Activated T-helper 17 cell treated with anti-CD3 and anti-CD28 coated beads, Interleukin-2, amount 50 U/mL, for 72 hours (primary cell): ENCODE data around the gene CCDC149. TPM values are rescaled to one million over a fixed set of nuclear protein-coding genes. Genes with fewer than 3 reads are reported as not detected.

ENCODE experiments used
- ATAC-seq: fragments of 150-1000 bp; cut with Tn5 transposase; replicated peaks from 2 replicates; pipeline ENCODE4 v1.10.0; 2021; ENCODE audit warnings: mild to moderate bottlenecking, moderate library complexity
- H3K27ac Mint-ChIP-seq: one replicate; pipeline ENCODE4 v1.8.0; 2022; ENCODE audit warnings: mixed read lengths
- H3K27me3 Mint-ChIP-seq: one replicate; pipeline ENCODE4 v1.8.0; 2022; ENCODE audit warnings: mixed read lengths
- H3K36me3 Mint-ChIP-seq: one replicate; pipeline ENCODE4 v1.8.0; 2022; ENCODE audit warnings: low read depth, mild to moderate bottlenecking, mixed read lengths
- H3K4me1 Mint-ChIP-seq: one replicate; pipeline ENCODE4 v1.8.0; 2022; ENCODE audit warnings: mixed read lengths
- H3K4me3 Mint-ChIP-seq: one replicate; pipeline ENCODE4 v1.8.0; 2022; ENCODE audit warnings: mild to moderate bottlenecking, mixed read lengths
- H3K9me3 Mint-ChIP-seq: one replicate; pipeline ENCODE4 v1.8.0; 2022; ENCODE audit warnings: mixed read lengths
- total RNA-seq, 2 donors: library from RNA; stranded (reverse); gene quantifications; one replicate each; pipeline ENCODE4 v1.2.3, GENCODE V29; 2022

Gene CCDC149
- total RNA-seq, 2 donors from 2014 or later = not detected

DNA sequence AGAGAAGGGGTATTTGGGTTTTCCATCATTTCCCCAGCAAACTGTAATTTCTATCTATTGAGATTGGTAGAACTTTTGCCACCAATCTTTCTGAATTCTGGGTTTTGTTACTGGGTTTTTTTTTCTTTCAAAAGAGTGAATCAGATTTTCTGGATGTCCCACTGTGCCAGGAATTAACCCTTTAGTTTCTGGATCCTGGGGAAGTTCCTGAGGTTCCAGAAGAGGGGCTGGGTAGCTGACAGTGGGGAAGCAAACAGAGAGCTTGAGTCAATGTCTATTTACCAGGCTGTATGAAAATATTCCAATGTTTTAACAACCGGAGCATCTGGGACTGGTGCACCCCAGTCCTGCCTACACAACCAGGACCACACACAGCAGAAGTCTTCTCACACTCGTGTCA lies 143.3 kb downstream of the CCDC149 start:
- no peak overlapping the region for H3K27ac Mint-ChIP-seq
- no peak overlapping the region for H3K4me3 Mint-ChIP-seq

DNA sequence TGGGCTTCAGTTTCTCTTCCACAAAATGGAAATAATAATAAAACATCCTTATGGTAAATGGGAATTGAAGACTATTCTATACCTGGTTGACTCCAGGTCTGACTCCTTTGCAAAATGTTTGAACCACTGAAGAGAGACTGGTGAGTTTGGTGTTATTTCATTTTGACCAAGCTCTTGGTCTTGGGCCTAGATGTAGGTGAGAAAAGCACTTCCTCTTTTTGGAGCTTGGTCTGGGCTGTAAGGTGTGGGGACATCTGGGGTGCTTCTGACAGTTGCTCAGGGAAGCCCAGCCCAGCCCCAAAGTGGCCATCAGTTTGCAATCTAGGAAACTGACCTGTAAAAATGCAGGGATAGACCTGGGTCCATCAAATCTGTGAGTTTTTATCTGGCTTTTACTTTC lies 144.2 kb downstream of the CCDC149 start:
- no peaks in the 10 kb centered on the region for H3K4me1 Mint-ChIP-seq

More for the DNA sequence above, 143.3 kb downstream of the CCDC149 start:
- ATAC-seq = no peak
- H3K36me3 Mint-ChIP-seq = no peaks in the 10 kb centered on the region
- H3K4me1 Mint-ChIP-seq = no peaks in the 10 kb centered on the region
- H3K9me3 Mint-ChIP-seq = no peaks in the 10 kb centered on the region
- H3K27me3 Mint-ChIP-seq = no peaks in the 10 kb centered on the region

DNA sequence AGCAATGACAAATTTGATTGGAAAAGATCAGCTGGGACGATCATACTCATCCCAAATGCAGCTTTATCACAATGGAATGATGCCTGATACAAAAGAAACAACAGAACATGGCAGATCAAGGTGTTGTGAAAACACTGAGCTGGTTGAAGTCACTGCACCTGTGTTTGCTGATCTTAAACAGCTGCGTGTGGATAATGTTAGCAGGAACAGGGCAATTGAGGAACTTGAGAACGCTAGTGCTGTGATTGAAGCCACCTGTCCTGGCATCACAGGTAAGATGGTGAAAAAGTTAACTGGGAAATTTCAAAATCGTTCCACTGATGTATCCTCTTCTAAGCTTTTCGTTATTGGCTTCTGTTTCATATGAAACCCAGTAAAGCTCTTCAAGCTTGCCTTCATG lies 144.8 kb downstream of the CCDC149 start:
- Mint-ChIP-seq H3K36me3 (no peaks in the 10 kb centered on the region), H3K27me3 (no peaks in the 10 kb centered on the region), H3K27ac (no peak overlapping the region), H3K9me3 (no peaks in the 10 kb centered on the region), H3K4me1 (no peaks in the 10 kb centered on the region), H3K4me3 (no peak overlapping the region)
- ATAC-seq = no peak

More for the DNA sequence above, 144.2 kb downstream of the CCDC149 start:
- Mint-ChIP-seq H3K9me3 (no peaks in the 10 kb centered on the region), H3K36me3 (no peaks in the 10 kb centered on the region), H3K27me3 (no peaks in the 10 kb centered on the region), H3K4me3 (no peak overlapping the region), H3K27ac (no peak overlapping the region)
- no peak for ATAC-seq

DNA sequence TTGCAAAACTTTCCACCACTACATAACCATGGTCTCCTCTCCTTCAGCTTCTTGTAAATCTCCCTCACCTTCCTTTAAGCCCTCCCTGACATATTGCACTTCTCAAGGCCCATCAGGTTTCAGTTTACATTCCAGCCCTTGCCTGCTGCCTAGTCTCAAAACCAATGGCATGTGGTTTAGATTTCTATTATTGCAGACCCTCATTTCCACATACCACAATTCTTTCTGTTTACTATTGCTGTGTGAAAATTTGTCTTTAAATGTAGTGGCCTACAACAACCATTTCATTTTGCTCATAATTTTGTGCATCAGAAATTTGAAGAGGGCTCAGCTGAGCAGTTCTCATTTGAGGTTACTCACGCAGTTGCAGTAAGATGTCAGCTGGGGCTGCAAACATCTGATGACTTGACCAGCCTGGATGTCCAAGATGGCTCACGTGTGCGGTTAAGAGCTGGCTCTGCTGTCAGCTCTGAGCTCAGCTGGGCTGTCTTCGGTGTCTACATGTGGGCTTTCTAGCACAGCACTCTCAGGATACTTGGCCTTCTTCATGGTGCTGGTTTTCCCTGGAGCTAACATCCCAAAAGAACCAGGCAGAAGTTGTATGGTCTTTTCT lies 147.4 kb downstream of the CCDC149 start:
- Mint-ChIP-seq H3K27ac (no peak overlapping the region), H3K4me1 (no peaks in the 10 kb centered on the region), H3K36me3 (no peaks in the 10 kb centered on the region), H3K9me3 (no peaks in the 10 kb centered on the region), H3K4me3 (no peak overlapping the region), H3K27me3 (peaks cover 3% of the 10 kb centered on the region)
- ATAC-seq = no peak

DNA sequence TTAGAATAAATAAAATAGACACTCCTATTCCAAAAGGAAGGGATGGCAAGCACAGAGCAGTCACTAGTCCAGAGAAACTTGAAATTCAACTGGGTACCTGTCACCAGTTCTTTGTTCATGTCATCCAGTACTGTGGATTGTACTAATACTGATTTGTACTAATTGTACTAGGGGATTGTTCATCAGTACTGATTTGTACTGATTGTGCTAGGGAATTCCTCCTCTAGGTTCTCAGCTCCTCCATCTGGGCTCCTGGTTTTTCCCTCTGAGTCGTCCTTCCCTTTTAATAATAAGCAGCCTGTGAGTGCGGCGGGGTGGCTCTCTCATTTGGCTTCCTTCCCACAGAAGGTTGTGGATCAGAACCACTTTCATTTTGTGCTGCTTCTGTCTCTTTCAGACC lies 148.5 kb downstream of the CCDC149 start:
- Mint-ChIP-seq H3K27me3 (peaks cover 7% of the 10 kb centered on the region), H3K4me1 (no peaks in the 10 kb centered on the region), H3K36me3 (no peaks in the 10 kb centered on the region), H3K9me3 (peaks cover 4% of the 10 kb centered on the region), H3K4me3 (no peak overlapping the region), H3K27ac (no peak overlapping the region)
- no peak for ATAC-seq

DNA sequence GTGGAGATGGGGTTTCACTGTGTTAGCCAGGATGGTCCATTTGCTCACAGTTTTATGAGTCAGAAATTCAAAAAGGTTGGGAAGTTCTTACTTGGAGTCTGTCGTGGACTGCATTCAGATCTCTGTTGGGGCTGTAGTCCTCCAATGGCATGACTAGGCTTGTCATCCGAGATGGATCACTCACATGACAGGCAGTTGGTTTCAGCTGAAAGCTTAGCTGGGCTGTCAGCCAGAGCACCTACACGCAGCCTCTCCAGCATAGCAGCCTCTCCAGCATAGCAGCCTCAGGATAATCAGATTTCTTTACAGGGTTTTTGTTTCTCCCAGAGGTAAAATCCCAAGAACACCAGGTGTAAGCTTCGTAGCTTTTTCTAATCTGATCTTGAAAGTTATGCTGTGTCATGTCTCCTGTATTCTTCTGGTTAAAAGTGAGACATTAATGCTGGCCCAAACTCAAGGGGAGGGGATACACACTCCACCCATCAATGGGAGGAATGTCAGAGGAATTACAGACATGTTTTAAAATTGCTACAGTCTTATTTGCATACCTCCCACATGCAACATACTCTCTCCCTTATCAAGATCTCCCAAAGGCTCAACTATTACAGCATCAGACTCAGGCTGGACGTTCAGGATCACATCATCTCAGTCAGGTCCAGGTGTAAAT lies 149.1 kb downstream of the CCDC149 start:
- H3K27ac Mint-ChIP-seq = no peak overlapping the region
- ATAC-seq = no peak
- H3K9me3 Mint-ChIP-seq = peaks cover 7% of the 10 kb centered on the region
- no peaks in the 10 kb centered on the region for H3K4me1 Mint-ChIP-seq
- H3K4me3 Mint-ChIP-seq = no peak overlapping the region
- H3K27me3 Mint-ChIP-seq = peaks cover 7% of the 10 kb centered on the region
- H3K36me3 Mint-ChIP-seq = no peaks in the 10 kb centered on the region

Other genes with a start within 250 kb of the CCDC149 start
- gene SOD3, start 117.5 kb downstream of the CCDC149 start, total RNA-seq = not detected
- gene LGI2, start 117.9 kb upstream of the CCDC149 start, total RNA-seq = not detected
- 10 to 100 TPM; 11.5 to 11.8 TPM for gene SEPSECS, start 247.4 kb upstream of the CCDC149 start, total RNA-seq